ENCODE data around the gene KIAA0408.
"Not testable (repeated sequence)": the region's sequence is repeated elsewhere in the genome, so short reads cannot be mapped to it uniquely, and the experiment has no call there.

The KIAA0408 gene

DNA sequence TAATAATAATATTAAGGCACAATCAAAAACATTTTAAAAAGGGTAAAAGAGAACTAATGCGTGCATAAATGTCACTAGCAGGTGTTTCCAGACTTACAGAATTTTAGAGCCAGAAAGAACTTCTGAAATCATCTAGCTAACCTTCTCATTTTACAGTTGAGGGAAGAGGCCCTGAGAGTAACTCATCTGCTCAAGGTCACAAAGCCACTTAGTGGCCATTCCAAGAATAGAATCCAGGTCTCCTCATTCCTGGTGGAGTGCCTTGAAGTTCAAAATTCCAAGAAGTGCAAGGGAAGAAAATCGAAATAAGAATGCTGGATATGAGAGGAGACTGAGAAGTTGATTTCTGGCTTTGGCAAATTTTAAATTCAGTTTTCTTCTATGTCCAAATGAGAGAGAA, 3.2 kb upstream of the KIAA0408 start:
- DNase-seq = no peak

DNA sequence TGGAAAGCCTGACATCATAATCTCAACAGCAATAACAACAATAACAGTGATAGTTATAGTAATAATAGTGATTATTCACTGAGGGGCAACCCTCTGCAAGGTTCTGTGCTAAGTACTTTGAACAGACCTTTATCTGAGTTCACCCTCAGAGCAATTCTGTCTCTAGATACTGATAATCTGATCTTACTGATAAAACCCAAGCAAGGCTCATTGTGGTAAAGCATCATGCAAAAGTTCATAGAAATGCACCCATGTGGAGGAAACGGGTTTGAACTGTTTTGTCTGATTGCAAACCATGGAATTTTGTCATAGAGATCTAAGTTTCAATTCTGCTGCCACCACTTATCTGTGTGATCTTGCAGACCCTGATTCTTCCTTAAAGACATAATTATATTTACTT, 1.3 kb upstream of the KIAA0408 start:
- DNase-seq = no peak

DNA sequence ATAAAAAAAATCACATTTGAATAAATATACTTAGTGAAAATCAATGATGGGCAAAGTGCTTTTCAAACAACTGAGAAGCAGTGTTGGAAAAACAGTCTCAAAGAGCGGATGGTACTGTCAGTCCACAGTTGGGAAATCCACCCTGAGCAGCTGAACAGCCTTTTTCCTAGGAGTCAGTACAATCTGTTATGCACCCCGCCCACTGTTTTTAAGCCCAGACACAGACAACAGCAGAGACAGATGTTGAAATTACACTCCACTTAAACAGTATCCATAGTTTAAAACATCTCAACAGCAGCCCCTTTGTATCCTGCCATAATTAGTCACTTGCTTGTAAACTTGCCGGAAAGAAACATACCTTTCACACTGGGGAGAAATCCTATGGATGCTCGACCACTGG, 372 bp downstream of the KIAA0408 start:
- DNase-seq = no peak

DNA sequence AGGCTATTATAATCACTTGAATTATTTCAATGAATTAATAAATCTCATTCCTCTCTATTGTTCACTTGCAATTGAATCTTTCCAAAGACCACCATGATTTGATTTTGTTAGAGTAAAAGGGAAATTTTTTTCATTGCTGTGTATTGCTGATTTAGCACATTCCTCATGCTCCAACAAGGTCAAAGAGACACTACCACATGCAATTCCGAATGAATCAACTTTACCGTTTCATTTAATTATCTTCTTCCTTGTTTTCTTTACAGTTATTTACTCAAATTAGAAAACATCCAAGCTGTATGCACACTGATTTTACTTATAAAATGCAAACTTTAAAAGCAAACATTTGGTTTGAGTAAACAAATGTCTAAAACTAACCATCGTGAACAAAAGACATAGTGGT, 967 bp downstream of the KIAA0408 start:
- no peak for DNase-seq

DNA sequence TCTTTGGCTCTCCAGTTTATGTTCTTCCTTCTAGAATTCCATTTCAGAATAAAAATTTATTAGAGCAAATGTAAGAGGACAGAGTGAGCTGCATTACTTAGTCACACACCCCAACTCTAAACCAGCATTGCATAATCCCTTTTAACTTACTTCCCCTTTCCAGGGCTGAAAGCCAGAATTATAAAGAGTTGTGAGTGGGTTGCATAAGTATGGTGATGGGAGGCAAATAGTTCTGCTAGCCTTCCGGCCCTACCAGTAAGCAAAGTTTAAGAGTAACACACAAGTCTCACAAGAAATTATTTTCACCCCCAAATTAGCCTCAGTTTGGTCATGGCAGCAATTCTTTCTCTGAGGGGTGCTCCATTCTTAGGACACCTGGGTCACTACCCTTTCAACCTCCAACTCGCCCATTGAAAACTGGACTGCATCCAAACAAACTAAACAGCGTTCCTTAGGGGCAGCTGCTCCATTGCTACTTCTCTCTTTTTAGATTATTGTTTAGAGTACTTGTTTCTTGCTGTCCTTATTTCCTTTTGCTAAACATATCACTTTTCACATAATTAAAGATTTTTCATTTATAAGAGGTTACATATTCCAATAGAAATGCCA, 1.6 kb downstream of the KIAA0408 start:
- peak; percentile 75 for DNase-seq

DNA sequence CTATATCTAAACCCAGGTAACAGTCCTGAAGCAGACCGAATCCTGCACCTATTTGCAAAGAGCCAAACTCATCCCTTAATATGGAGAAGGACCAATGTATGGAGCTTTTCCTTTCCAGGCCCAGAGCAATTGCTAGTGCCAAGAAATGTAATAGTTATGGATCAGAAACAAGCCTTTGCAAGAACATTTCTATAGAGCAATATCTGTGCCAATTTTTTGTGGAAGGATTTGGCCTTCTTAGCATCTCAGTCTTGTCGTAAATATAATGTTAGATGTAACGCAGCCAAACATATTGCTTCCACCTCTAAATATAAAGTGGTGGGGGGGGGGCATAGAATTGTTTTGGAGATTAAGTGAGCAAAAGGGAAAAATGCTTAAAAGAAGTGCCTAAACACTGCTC, 2.7 kb downstream of the KIAA0408 start:
- no peak for DNase-seq

DNA sequence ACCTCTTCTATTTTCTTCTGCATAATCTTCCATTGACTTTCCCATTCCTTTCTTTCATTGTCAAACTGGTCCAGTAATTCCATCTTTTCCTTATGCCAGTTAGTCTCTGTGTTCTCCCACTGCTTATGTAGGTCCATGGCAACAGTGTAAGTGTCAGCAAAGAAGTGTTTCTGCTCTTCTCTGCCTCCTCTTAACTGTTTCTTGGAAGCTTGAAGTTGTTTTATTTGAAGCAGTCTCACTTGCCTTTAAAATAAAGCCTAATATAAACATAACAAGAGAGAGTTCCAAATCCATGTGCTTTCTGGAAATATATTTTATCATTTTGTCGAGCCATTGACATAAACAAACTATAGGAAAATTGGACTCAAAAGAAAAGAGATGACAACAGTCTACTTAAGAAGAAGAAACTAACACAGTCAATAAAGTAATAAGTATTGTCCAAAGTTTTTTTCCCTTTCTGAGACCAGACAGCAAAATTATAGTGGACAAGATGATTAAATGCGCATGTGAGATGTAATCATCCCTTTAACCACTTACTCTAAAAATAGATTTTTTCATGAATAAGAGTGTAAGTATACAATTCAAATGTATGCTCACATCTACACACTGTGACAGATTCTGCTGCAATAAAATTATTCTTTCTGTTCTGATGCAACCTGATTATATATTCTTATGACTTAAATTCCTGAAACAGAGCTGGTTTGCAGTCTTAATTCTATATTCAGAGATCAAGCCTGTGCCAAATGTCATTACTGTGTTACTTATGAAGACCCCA, 5.2 kb downstream of the KIAA0408 start:
- no peak for DNase-seq

DNA sequence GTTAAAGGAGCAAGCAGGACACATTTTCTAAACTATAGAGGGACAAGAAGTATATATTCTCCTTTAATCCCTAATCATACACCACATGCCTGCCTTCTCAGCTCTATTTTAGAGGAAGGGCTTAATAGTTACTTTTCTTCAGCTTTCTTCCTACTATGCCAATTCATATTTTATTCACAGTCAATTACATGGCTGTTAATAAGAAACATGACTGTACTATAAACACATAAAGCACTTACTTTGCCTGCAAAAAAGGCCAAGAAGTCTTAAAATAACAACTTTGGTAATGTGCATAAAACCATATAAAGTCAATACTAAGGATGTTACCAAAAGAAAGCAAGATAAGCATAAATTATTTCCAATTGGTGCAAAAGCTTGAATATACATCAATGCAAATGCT, 6.4 kb downstream of the KIAA0408 start:
- no peak for DNase-seq

DNA sequence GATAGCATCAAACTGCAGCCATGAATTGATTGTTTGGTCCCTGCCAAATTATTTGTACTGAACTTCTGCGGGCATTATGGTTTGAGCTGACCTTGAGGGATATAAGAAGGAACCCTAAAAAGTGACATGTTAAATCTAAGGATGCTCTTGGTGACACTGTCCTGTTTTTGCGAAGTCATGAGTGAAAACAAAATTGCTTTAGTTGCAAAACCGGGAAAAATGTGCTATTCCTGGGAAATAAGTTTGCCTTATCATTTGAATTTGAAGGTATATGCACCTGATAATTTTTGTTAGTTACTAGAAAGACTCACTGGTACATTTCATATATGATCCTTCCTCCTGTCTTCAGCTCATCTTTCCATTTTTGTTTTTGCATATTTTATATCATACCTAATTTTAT, 7.8 kb downstream of the KIAA0408 start:
- DNase-seq = no peak

DNA sequence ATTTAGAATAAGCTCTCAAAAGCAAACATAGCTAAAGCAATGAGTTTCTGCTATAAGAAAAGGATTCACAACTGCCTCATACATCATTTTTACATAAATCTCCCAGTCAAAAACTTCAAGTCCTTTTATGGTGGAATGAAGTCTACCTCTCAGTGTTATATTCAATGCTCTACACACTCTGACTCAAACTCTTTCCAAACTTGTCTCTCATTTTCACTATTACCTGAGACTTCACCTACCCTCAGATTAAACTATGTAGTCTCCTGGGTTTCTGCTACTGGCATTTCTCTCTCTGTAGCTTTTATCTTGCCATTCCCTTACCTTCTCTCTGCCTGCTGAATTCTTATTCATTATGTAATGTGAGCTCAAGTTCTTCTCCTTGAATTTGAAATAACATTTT, 11.4 kb downstream of the KIAA0408 start:
- DNase-seq = no peak

DNA sequence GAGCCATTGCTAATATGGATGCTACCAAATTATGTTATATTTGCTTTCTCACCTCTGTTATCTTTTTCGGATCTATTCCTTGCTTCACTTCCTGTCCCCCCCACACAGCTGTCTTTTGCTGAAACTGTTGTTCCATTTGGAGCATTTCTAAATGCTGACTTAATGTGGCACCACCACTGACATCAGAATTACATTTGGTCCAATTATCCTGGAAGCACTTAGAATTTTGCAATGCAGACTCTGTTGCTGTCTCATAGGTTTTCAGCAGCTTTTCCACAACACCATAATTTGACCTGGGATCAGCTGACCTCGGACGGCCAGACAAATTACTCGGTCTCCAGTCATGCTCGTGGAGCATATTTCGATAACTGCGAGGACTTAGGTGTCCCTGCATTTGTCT, 12.8 kb downstream of the KIAA0408 start:
- no peak for DNase-seq

DNA sequence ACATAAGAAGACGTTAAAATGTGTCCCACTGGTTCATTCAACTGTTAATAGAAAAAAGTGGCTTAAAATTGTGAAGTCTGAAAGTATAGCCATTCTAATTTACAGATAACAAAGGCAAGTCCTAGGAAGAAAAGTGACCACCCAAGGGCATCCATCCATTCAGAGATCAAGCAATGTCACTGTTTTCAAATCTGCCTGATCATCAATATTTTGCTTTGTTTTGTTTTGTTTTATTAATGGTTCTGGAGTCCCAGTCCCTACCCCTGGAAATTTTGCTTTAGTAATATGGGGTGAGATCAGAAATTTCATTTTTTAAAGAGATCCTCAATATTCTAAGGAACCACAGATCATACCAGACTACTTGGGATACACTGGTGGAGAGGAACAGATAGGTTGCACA, 17.3 kb downstream of the KIAA0408 start:
- DNase-seq = no peak

DNA sequence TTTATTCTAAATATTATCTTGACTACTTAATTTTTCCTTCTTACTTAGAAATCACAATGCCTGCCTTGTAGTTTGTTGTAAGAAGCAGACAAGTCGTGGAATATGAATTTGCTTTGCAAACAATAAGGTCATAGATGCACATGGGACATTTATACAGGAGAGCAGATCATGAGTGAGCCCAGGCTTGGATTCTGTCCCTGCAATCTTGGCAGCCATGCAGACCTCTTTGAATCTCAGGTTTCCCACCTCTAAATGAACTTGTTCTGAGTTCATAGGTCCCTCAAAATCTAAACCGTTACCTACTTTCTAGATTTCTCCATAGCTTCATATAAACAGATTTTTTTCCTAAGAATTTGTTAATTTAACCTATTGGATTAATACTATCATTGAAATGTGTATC, 19.5 kb downstream of the KIAA0408 start:
- DNase-seq = no peak

DNA sequence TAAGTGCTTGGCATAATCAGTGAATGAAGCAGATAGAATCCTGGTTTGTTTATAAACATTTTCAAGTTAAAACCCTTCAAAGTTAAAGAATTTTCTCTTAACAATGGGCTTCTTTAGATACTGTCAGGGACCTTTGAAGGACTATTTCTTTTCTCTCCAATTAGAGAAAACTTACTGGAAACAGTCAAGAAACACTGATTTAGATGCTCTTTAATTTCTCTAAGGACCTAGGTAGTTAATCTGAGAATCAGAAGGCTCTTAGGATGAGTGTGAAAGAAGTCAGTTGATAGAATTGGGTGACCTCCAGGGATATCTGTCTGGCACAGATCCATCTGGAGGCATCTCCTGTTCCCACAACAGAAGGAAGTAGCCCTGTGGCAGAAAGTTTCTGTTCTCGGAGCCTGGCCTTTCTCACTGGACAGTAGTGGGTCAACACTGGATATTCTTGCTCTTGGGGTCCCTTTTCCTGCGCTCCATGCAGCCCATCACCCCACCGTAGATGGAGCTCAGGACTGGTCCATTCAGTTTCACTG, 22.5 kb downstream of the KIAA0408 start:
- DNase-seq = no peak

DNA sequence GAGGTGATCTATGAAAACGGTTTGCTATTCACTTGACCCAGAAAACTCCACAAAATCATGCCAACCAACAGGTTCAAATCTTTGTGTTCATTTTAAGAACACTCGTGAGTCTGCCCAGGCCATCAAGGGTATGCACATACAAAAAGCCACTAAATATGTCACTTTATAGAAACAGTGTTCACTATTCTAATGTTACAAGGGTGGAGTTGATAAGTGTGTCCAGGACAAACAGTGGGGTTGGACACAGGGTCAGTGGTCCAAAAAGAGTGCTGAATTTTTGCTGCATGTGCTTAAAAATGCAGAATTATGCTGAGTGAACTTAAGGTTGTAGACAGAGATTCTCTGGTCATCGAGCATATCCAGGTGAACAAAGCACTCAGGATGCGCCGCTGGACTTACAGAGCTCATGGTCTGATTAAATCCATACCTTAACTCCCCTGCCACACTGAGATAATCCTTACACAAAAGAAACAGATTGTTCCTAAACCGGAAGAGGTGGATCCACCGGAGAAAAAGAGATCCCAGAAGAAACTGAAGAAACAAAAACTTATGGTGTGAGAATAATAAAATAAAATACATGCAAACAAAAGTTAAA, 23.5 kb downstream of the KIAA0408 start:
- no peak for DNase-seq

DNA sequence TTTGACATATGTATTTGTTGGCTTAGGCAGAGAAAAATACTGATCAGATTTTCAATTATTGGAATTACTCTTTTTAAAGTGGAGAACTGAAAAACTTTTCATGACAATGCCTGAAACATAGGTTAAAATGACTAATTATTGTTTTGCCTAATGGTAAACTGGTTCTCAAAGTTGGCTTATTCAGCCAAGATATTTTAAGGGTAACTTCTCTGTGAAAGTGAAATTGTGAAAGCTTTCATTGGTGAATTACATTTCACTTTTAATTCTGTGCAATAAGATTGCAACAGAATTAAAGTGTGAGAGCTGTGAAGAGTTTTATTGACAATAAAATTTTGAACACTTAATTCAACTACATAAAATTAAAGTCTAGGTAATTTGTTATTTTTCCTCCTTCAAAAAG, 24.5 kb downstream of the KIAA0408 start:
- DNase-seq = no peak

DNA sequence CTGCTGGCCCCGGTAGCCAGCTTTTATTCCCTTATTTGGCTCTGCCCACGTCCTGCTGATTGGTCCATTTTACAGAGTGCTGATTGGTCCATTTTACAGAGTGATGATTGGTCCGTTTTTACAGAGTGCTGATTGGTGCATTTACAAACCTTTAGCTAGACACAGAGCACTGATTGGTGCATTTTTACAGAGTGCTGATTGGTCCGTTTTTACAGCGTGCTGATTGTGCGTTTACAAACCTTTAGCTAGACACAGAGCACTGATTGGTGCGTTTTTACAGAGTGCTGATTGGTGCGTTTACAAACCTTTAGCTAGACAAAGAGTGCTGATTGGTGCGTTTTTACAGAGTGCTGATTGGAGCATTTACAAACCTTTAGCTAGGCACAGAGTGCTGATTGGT, 30.6 kb downstream of the KIAA0408 start:
- not testable (repeated sequence) for DNase-seq

DNA sequence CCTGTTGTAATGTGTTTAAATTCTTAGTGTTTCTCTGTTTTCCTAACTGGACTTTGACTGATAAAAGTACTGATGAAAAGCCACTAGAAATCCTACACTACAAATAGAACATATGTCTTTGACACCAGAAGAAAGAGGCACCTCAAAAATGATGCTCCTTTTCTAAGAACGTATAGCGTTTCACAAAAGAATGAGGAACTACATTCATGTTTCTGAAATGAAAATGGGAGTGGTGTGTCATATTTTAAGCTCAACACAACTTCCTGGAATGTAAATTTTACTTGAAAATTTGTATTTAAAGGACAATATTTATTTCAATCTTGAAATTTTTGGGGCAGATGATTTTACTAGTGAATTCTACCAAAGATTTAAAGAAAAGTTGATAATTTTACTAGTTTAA, 35.3 kb downstream of the KIAA0408 start:
- DNase-seq = no peak

DNA sequence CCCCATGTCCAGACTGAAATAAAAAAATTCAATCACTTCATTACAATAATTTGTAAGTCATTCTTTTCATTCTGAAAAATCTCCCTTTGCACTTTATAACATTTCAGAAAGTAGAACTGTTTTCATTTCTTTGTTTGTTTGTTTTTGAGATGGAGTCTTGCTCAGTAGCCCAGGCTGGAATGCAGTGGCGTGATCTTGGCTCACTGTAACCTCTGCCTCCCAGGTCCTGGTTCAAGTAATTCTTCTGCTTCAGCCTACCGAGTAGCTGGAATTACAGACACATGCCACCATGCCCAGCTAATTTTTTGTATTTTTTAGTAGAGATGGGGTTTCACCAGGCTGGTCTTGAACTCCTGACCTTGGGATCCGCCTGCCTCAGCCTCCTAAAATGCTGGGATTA, 38.0 kb downstream of the KIAA0408 start:
- not testable (repeated sequence) for DNase-seq

DNA sequence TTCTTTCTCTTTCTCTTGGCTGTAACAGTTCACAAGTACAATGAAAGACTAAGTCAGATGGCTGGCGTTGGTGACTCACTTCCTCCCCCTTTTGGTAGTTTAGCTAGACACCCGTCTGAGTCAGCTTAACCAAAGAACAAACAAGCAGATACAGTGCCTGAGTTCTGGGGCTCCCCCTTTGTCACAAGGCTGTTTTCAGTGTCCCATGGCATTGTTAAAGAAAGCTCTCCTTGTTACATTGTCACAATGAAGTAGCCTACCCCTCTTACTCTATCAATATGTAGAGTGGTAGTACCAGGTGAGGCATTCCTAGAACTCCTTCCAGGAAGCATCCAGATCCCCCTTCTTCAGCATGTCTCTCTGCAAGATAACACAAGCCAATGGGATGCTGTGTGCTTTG, 38.6 kb downstream of the KIAA0408 start:
- DNase-seq = peak; percentile 93

DNA sequence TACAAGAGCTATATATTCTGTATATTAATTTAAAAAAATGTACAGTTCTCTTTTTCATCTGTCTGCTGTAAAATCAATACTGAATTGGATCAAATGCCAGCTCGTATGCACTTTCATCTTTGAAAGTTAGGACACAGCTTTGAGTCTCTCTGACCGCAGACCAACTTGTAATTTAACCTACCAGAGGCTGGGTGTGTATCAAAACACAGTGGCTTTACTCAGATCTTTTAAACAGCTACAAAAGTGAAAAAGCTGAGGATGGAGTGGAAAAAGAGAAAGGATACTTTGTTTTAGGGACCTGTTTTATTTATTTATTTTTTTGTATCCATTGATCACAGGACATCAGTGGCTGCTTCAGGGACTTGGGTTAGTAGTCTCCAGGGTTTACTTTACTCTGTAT, 44.1 kb downstream of the KIAA0408 start:
- DNase-seq = no peak

DNA sequence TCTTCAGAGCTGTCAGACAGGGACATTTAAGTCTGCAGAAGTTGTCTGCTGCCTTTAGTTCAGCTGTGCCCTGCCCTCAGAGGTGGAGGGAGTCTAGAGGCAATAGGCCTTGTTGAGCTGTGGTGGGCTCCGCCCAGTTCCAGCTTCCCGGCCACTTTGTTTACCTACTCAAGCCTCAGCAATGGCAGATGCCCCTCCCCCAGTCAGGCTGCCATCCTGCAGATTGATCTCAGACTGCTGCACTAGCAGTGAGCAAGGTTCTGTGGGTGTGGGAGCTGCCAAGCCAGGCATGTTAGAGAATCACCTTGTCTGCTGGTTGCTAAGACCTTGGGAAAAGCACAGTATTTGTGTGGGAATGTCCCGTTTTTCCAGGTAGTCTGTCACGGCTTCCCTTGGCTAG, 46.1 kb downstream of the KIAA0408 start:
- not testable (repeated sequence) for DNase-seq

DNA sequence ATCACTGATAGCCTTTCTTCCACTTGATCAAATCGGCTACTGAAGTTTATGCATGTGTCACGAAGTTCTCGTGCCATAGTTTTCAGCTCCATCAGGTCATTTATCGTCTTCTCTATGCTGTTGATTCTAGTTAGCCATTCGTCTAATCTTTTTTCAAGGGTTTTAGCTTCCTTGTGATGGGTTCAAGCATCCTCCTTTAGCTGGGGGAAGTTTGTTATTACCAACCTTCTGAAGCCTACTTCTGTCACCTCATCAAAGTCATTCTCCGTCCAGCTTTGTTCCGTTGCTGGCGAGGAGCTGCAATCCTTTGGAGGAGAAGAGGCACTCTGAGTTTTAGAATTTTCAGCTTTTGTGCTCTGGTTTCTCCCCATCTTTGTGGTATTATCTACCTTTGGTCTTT, 47.2 kb downstream of the KIAA0408 start:
- DNase-seq = not testable (repeated sequence)

Measured in fibroblast of skin of right biceps (primary cell).